LNCaP clone FGC (cell line): ENCODE results near the gene SSTR5.

ENCODE experiments used
- DNase-seq: peaks from one replicate; pipeline ENCODE4 v3.0.0-alpha.2; 2011; ENCODE audit warnings: low read depth
- H3K4me3 ChIP-seq: 2 replicates; pipeline ENCODE4 v1.5.1; 2011; ENCODE audit warnings: mild to moderate bottlenecking, low read depth, low read length, control low read depth
- CTCF ChIP-seq: IDR thresholded peaks from 2 replicates; pipeline ENCODE4 v1.5.1; 2012; ENCODE audit warnings: mild to moderate bottlenecking; ENCODE audit not compliant: control insufficient read depth, insufficient read depth; ENCODE audit errors: extremely low read depth

SSTR5 gene

GRCh38 chr16:1123525-1124230, 51.1 kb downstream of the SSTR5 start:
- no peak for TF ChIP-seq CTCF
- no peak overlapping the region for H3K4me3 ChIP-seq
- DNase-seq: no peak

DNA sequence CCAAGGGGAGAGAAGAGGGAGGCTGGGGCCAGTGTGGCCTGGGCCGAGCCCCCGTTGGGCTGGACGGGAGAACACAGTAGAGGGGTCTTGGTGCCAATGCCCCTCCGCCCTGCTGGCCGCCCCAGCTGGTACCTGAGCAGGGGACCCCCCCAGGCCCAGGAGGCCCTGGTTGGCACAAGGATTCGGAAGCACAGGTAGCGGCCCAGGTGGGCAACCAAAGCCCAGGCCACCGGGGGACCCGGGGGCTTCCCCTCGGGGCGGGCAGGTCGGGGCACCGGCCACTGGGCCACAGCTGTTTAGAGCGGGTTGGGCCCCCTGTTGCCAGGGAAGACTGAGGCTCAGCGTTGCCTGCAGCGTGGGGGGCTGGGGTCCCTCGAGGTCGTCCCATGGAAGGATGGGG, 51.7 kb downstream of the SSTR5 start:
- no peak overlapping the region for H3K4me3 ChIP-seq
- no peak for TF ChIP-seq CTCF
- DNase-seq: no peak

DNA sequence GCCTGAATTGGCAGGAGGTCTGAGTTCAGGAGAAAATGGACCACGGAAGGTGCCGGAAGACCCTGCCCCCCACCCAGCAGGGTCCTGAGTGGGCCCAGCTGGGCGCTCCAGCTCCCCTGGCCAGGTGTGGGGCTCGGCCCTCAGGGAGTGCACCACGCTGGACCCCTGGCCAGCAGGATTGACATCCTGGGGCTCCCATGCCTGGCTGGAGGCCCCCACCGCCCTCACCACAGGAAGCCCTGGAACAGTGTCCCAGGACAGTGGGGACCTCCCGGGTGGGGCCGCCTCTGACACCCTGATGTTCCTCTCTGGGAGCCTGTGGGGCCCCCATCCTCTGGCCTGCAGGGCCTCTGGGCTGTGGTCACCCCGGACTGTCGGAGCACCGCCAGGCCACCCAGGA, 52.2 kb downstream of the SSTR5 start:
- no peak for TF ChIP-seq CTCF
- no peak for DNase-seq
- no peak overlapping the region for H3K4me3 ChIP-seq

DNA sequence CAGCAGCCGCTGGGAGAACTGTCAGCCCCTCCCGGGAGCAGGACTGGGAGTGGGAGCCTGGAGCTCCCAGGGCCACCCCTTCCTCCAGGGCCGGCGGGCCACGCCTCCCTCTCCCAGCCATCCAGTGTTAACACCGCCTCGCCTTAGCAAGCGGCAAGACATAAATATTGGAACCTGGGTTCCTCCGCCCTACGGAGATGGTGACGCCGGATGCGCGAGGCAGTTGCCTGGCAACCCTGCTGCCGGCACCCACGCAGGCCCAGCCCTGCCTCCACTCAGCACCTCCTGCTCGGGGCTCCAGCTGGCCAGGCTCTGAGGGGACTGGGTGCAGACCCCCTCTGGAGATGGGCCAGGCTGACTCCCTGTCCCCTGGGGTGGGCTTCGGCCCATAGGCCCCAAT, 52.9 kb downstream of the SSTR5 start:
- H3K4me3 ChIP-seq: no peak overlapping the region
- DNase-seq: no peak
- no peak for TF ChIP-seq CTCF

DNA sequence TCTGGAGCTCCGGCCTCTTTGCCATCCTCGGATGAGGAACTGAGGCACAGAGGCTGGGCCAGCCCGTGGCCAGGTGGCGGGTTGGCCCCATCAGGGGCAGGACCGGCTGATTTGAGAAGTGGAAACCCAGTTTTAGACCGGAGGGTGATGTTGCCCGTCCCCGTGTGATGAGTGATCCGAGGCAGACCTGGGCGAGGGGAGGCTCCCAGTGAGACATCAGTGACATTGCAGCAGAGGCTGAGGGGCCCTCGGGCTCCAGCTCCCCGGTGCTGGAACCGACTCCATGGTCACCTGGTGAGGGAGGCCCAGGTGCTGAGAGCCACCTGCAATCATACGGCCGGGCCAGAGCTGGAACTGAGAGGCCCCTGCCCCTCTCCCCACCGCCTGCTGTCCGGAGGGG, 53.5 kb downstream of the SSTR5 start:
- no peak overlapping the region for H3K4me3 ChIP-seq
- no peak for TF ChIP-seq CTCF

GRCh38 chr16:1126586-1126985, 54.0 kb downstream of the SSTR5 start:
- no peak for TF ChIP-seq CTCF
- H3K4me3 ChIP-seq: no peak overlapping the region
- no peak for DNase-seq

More for the DNA sequence above, 53.5 kb downstream of the SSTR5 start:
- DNase-seq: no peak

DNA sequence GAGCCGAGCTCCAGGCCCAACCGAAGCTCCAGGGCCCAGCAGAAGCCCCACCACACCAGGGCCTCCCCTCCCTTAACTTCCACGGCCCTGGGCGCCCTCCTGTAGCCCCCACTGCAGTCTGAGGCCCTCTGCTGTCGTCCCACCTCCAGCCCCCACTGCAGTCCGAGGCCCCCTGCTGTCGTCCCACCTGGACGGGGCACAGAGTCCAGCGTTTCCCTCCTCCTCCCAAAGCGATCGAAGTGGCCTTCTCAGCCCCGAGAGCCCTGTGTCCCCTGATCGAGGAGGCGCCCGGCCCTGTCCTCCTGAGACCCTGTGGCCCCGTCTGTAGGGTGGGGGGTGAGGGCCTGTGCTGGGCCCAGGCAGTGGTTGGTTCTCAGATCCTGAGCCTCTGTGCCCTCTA, 54.6 kb downstream of the SSTR5 start:
- no peak for TF ChIP-seq CTCF
- no peak for DNase-seq
- no peak overlapping the region for H3K4me3 ChIP-seq
